ENCODE measurements around the gene EIPR1.

- TF ChIP-seq BACH2 (CRISPR knock-in tag; IDR thresholded peaks at IDR 0.05; ENCODE audit: borderline replicate concordance), result no peak
- no peak for TF ChIP-seq ZNF8 (CRISPR knock-in tag; IDR thresholded peaks at IDR 0.05)
- no peak for TF ChIP-seq GLIS3 (CRISPR knock-in tag; IDR thresholded peaks at IDR 0.05)
- TF ChIP-seq, protein P1, sequence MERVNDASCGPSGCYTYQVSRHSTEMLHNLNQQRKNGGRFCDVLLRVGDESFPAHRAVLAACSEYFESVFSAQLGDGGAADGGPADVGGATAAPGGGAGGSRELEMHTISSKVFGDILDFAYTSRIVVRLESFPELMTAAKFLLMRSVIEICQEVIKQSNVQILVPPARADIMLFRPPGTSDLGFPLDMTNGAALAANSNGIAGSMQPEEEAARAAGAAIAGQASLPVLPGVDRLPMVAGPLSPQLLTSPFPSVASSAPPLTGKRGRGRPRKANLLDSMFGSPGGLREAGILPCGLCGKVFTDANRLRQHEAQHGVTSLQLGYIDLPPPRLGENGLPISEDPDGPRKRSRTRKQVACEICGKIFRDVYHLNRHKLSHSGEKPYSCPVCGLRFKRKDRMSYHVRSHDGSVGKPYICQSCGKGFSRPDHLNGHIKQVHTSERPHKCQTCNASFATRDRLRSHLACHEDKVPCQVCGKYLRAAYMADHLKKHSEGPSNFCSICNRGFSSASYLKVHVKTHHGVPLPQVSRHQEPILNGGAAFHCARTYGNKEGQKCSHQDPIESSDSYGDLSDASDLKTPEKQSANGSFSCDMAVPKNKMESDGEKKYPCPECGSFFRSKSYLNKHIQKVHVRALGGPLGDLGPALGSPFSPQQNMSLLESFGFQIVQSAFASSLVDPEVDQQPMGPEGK (CRISPR knock-in tag; IDR thresholded peaks at IDR 0.05; ENCODE audit: borderline replicate concordance), result no peak
These were observed 169.4 kb downstream of the EIPR1 start for GRCh38 chr2:3208179-3208578.
